ENCODE data around the gene MED27. TPM values are rescaled to one million over a fixed set of nuclear protein-coding genes. Genes with fewer than 3 reads are reported as not detected.

MED27 gene
- total and polyA plus RNA-seq, 7 donors = 10.7 to 24.4 (median 14.2) TPM

DNA sequence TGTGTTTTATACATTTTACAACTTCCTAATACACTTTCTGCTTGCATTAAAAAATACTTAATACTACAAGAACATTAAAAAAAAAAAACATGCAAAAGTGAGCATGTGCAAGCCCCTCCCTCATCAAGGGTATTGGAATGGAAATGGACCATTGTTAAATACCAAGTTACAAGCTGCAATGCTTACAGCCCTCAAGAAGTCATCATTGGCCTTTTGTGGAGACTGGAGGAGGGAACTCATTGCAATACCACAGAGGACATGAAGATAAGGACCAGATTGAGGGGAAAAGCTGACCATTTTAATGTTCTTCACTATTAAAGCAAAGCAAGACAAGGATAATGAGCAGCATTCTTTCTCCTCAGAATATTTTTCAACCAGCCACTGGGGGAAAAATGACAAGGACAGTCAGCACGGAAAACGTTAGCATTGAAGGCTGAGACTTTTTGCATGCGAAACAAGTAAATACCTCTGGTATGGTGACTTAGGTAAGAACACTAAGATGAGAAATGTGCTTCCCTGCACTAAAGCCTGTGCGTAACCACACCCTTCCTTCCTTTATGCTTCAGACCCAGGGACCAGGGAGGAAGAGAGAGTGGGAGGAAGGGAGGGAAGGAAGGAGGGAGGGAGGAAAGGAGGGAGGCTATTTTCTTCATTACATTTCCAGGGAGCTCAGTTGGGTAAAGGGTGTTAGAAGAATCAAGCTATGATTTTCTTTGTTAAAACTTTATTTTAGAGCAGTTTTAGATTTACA is 198.7 kb downstream of the MED27 start:
- 74 to 87% (median 82%) methylated on average over 4 of the region's 4 CpGs for WGBS, 3 donors

DNA sequence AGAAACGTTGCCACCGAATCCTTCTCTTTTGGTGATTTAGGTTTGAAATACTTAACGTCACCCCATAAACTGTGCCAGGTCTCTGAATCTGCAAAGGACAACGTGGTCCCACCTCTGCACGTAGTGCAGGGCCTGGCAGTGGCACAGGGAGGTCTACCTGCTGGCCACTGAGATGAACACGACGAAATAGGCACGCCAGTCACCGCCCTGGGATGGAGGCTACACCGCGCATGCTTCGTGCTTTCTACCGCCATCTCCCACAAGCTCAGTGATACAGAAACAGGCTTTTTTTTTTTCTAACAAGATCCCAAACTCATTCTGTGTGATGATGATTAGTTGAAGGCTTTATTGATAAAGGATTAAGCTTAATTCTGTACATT is 199.8 kb downstream of the MED27 start:
- 93 to 95% (median 95%) methylated on average over 13 of the region's 13 CpGs for WGBS, 3 donors
- intact Hi-C loops (cut with DNase I) = no loop called here
- Histone ChIP-seq H3K4me1 (no peaks in the 10 kb centered on the region), H3K36me3 (ENCODE audit: insufficient read depth in 1 of 2, low read depth in 1 of 2) (no peaks in the 10 kb centered on the region), H3K9me3 (no peaks in the 10 kb centered on the region), H3K27me3 (ENCODE audit: insufficient read depth in 3 of 3, low read length in 2 of 3) (no peaks in the 10 kb centered on the region), H3K27ac (no peak overlapping the region), H3K4me3 (no peak overlapping the region)
- TF ChIP-seq, protein P1, sequence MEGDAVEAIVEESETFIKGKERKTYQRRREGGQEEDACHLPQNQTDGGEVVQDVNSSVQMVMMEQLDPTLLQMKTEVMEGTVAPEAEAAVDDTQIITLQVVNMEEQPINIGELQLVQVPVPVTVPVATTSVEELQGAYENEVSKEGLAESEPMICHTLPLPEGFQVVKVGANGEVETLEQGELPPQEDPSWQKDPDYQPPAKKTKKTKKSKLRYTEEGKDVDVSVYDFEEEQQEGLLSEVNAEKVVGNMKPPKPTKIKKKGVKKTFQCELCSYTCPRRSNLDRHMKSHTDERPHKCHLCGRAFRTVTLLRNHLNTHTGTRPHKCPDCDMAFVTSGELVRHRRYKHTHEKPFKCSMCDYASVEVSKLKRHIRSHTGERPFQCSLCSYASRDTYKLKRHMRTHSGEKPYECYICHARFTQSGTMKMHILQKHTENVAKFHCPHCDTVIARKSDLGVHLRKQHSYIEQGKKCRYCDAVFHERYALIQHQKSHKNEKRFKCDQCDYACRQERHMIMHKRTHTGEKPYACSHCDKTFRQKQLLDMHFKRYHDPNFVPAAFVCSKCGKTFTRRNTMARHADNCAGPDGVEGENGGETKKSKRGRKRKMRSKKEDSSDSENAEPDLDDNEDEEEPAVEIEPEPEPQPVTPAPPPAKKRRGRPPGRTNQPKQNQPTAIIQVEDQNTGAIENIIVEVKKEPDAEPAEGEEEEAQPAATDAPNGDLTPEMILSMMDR (IDR thresholded peaks at IDR 0.05) = no peak
- ATAC-seq (no peak), DNase-seq (no peak)

More for the DNA sequence above, 198.7 kb downstream of the MED27 start:
- TF ChIP-seq, protein P1 (IDR thresholded peaks at IDR 0.05) = no peak
- H3K4me1 ChIP-seq = no peaks in the 10 kb centered on the region
- H3K27ac ChIP-seq = no peak overlapping the region
- H3K4me3 ChIP-seq = no peak overlapping the region
- H3K9me3 ChIP-seq = no peaks in the 10 kb centered on the region
- ATAC-seq (no peak), DNase-seq (no peak)
- no peaks in the 10 kb centered on the region for H3K27me3 ChIP-seq (ENCODE audit: insufficient read depth in 3 of 3, low read length in 2 of 3)
- intact Hi-C loops (cut with DNase I) = no loop called here
- H3K36me3 ChIP-seq (ENCODE audit: insufficient read depth in 1 of 2, low read depth in 1 of 2) = no peaks in the 10 kb centered on the region

DNA sequence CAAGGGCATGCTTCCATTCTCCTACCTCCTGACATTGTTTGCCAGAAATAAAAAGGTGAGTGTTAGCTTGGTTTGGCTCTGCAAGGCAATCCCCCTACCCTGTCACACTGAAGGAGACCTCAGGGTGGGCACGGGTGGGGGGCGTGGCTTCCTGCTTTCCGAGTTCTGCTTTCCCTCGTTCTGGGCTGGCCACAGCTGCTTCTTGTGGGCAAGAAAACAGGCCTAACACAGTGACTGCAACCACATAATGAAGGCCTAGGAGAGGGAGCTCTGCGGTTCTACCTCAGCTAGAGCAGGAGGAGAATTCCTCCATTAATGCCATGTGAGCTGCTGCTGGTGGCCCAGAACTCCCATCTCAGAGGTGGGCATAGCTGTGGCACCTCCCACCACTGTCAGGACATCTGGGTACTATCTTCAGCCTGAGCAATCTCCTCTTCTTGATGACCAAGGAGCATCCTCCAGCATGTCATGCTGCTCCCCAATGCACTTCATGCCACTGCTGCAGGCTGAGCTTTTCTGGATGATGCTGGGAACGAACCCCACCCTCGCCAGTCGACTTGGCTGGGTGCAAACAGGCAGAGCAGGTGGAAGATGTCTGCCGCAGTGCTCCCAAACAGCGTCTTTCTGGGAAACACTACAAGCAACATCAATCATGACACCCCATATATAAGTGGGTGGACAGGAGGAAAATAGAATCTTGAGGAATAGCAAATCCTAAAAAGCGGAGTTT is 200.3 kb downstream of the MED27 start:
- H3K27ac ChIP-seq = no peak overlapping the region
- DNase-seq (no peak), ATAC-seq (no peak)
- no peaks in the 10 kb centered on the region for H3K9me3 ChIP-seq
- TF ChIP-seq, protein P1 (IDR thresholded peaks at IDR 0.05) = no peak
- no peaks in the 10 kb centered on the region for H3K27me3 ChIP-seq (ENCODE audit: insufficient read depth in 3 of 3, low read length in 2 of 3)
- no peaks in the 10 kb centered on the region for H3K4me1 ChIP-seq
- 83 to 90% (median 87%) methylated on average over 11 of the region's 11 CpGs for WGBS, 3 donors
- no peaks in the 10 kb centered on the region for H3K36me3 ChIP-seq (ENCODE audit: insufficient read depth in 1 of 2, low read depth in 1 of 2)
- intact Hi-C loops (cut with DNase I) = no loop called here
- no peak overlapping the region for H3K4me3 ChIP-seq

DNA sequence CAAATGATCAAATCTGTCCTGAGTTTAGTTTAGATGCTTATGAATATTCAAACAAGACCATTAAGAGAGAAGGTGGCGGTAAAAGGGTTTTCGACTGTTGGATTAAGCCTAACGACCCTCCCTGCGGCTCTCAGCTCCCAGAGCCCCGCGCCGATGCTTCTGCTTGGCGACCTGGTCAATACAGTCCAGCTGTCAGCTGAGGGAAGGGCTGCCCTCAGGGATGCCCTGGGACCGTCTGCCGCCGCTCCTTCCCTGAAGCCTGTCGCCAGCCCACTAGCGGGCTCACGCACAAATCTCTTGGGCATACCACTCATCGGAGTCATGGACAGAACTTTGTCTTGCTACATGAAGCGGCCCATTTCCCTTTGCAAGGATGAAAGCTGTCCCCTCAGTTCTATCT is 203.2 kb downstream of the MED27 start:
- Histone ChIP-seq H3K9me3 (no peaks in the 10 kb centered on the region), H3K4me1 (no peaks in the 10 kb centered on the region), H3K27me3 (ENCODE audit: insufficient read depth in 3 of 3, low read length in 2 of 3) (no peaks in the 10 kb centered on the region), H3K36me3 (ENCODE audit: insufficient read depth in 1 of 2, low read depth in 1 of 2) (no peaks in the 10 kb centered on the region), H3K4me3 (no peak overlapping the region), H3K27ac (no peak overlapping the region)
- ATAC-seq = no peak
- DNase-seq = no peak
- intact Hi-C loops (cut with DNase I) = no loop called here
- TF ChIP-seq, protein P1 (IDR thresholded peaks at IDR 0.05) = no peak
- 94 to 96% (median 94%) methylated on average over 16 of the region's 16 CpGs for WGBS, 3 donors

Measured in psoas muscle (tissue), 8 donors.